H1 (cell line): ENCODE measurements around the gene IGFALS.

Source experiments
- CREB1 ChIP-seq: IDR thresholded peaks from 2 replicates; pipeline ENCODE4 v1.6.1; 2012; ENCODE audit warnings: inconsistent platforms
- POLR2A ChIP-seq, 2 experiments: IDR thresholded peaks; 1 replicate in 1 of 2; 2 replicates in 1 of 2; pipeline ENCODE4 v1.6.1; 2011; ENCODE audit warnings: low read depth in 2 of 2, low read length in 2 of 2, mild to moderate bottlenecking in 2 of 2; ENCODE audit errors: control extremely low read depth in 1 of 2
- TF ChIP-seq, protein P1 (sequence below), 3 experiments: IDR thresholded peaks; 1 replicate in 2 of 3; 2 replicates in 1 of 3; pipeline versions ENCODE4 v1.5.1 to v1.6.1; 2011; ENCODE audit warnings: low read length in 3 of 3, mild to moderate bottlenecking in 3 of 3, inconsistent platforms in 2 of 3, low read depth in 1 of 3, moderate library complexity in 1 of 3; ENCODE audit not compliant: insufficient read depth in 1 of 3; ENCODE audit errors: control extremely low read depth in 1 of 3

DNA sequence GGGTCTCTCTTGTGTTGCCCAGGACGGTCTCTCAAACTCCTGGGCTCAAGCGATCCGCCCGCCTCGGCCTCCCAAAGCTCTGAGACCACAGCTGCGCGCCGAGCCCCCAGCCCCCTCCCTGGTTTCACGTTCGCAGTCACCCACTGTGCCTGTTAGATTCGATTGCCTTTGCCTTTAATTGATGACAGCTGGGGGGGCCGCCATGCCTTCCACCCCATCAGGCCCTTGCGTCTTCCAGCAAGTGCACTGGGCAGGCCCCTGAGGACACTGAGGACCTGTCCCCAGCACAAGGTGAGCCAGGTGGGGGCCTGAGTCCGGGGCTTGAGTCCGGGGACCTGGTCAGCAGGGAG, 3.3 kb downstream of the IGFALS start:
- TF ChIP-seq POLR2A (IDR thresholded peaks at IDR 0.05; ENCODE audit: control extremely low read depth in 1 of 2, low read depth in 2 of 2, low read length in 2 of 2) (no peak), CREB1 (no peak)
- TF ChIP-seq, protein P1, sequence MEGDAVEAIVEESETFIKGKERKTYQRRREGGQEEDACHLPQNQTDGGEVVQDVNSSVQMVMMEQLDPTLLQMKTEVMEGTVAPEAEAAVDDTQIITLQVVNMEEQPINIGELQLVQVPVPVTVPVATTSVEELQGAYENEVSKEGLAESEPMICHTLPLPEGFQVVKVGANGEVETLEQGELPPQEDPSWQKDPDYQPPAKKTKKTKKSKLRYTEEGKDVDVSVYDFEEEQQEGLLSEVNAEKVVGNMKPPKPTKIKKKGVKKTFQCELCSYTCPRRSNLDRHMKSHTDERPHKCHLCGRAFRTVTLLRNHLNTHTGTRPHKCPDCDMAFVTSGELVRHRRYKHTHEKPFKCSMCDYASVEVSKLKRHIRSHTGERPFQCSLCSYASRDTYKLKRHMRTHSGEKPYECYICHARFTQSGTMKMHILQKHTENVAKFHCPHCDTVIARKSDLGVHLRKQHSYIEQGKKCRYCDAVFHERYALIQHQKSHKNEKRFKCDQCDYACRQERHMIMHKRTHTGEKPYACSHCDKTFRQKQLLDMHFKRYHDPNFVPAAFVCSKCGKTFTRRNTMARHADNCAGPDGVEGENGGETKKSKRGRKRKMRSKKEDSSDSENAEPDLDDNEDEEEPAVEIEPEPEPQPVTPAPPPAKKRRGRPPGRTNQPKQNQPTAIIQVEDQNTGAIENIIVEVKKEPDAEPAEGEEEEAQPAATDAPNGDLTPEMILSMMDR (IDR thresholded peaks at IDR 0.05; ENCODE audit: control extremely low read depth in 1 of 3, insufficient read depth in 1 of 3, low read depth in 1 of 3, low read length in 3 of 3) = no peak
